Measurements from ENCODE around the gene SYCP1. TPM values are rescaled to one million over a fixed set of nuclear protein-coding genes. Genes with fewer than 3 reads are reported as not detected.

Gene SYCP1
- total and polyA plus RNA-seq, 2 of the 13 experiments (the other 11 are each of a cell fraction or from before 2014, with no cell fraction given) = not detected

- TF ChIP-seq ZMAT5 (CRISPR knock-in tag; IDR thresholded peaks at IDR 0.05; ENCODE audit: borderline replicate concordance, low read depth) = no peak
These were observed 42.1 kb downstream of the SYCP1 start (continued) for GRCh38 chr1:114896795-114897194.

GRCh38 chr1:114901814-114902213, 47.2 kb downstream of the SYCP1 start:
- intact Hi-C loops (cut with micrococcal nuclease; ENCODE audit: unreplicated experiment) (no loop called here), in situ Hi-C loops (cut with HindIII; ENCODE audit: extremely low pct_ligation_motif_present, low pct_unique_long_range_greater_than_20kb) (no loop called here)
- H3K9me3 ChIP-seq (ENCODE audit: low read length) = peaks cover 7% of the 10 kb centered on the region; the same call in 1 of the 2 replicates
- H3K27me3 ChIP-seq (ENCODE audit: control insufficient read depth in 1 of 2, insufficient read depth in 2 of 2, low read length in 2 of 2) = peaks cover 2 to 6% of the 10 kb centered on the region in 2 experiments; a peak in 2 of 5 replicates
- ChIA-PET POLR2A (no interaction called here), CTCF (ENCODE audit: low intra/inter-chr PET ratio, low total read pairs) (no interaction called here)
- H3K36me3 ChIP-seq (replicated peaks in 1 of 2; ENCODE audit: control insufficient read depth in 1 of 2, insufficient read depth in 2 of 2, low read length in 2 of 2) = no peaks in the 10 kb centered on the region
- ATAC-seq (no peak), DNase-seq (ENCODE audit: low spot score) (no peak), FAIRE-seq (no peak)
- no peak for TF ChIP-seq MAZ (IDR thresholded peaks at IDR 0.05; ENCODE audit: borderline replicate concordance, low read depth, low read length)
- TF ChIP-seq MAZ (CRISPR knock-in tag; IDR thresholded peaks at IDR 0.05; ENCODE audit: low read depth) = no peak
- no peak for TF ChIP-seq HNRNPUL1 (IDR thresholded peaks at IDR 0.05; ENCODE audit: low read depth, low read length)
- no peak for TF ChIP-seq KLF11 (CRISPR knock-in tag; IDR thresholded peaks at IDR 0.05)
- TF ChIP-seq NFRKB (IDR thresholded peaks at IDR 0.05) = no peak
- TF ChIP-seq, protein P1, sequence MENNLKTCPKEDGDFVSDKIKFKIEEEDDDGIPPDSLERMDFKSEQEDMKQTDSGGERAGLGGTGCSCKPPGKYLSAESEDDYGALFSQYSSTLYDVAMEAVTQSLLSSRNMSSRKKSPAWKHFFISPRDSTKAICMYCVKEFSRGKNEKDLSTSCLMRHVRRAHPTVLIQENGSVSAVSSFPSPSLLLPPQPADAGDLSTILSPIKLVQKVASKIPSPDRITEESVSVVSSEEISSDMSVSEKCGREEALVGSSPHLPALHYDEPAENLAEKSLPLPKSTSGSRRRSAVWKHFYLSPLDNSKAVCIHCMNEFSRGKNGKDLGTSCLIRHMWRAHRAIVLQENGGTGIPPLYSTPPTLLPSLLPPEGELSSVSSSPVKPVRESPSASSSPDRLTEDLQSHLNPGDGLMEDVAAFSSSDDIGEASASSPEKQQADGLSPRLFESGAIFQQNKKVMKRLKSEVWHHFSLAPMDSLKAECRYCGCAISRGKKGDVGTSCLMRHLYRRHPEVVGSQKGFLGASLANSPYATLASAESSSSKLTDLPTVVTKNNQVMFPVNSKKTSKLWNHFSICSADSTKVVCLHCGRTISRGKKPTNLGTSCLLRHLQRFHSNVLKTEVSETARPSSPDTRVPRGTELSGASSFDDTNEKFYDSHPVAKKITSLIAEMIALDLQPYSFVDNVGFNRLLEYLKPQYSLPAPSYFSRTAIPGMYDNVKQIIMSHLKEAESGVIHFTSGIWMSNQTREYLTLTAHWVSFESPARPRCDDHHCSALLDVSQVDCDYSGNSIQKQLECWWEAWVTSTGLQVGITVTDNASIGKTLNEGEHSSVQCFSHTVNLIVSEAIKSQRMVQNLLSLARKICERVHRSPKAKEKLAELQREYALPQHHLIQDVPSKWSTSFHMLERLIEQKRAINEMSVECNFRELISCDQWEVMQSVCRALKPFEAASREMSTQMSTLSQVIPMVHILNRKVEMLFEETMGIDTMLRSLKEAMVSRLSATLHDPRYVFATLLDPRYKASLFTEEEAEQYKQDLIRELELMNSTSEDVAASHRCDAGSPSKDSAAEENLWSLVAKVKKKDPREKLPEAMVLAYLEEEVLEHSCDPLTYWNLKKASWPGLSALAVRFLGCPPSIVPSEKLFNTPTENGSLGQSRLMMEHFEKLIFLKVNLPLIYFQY (CRISPR knock-in tag; IDR thresholded peaks at IDR 0.05; ENCODE audit: borderline replicate concordance) = no peak
- TF ChIP-seq TOE1 (CRISPR knock-in tag; IDR thresholded peaks at IDR 0.05) = no peak
- TF ChIP-seq U2AF1 (optimal IDR thresholded peaks at IDR 0.05; ENCODE audit: low read depth, low read length) = no peak
- no peak for TF ChIP-seq SUZ12 (IDR thresholded peaks at IDR 0.05; ENCODE audit: low read depth, low read length)
- no peak for TF ChIP-seq KDM4B (CRISPR knock-in tag; IDR thresholded peaks at IDR 0.05)
- TF ChIP-seq SMARCE1 (IDR thresholded peaks at IDR 0.05; ENCODE audit: borderline replicate concordance) = no peak
- no peak for TF ChIP-seq ZNF878 (CRISPR knock-in tag; IDR thresholded peaks at IDR 0.05)
- no peak for TF ChIP-seq ZNF549 (CRISPR knock-in tag; IDR thresholded peaks at IDR 0.05)
- no peak for TF ChIP-seq MATR3 (CRISPR knock-in tag; IDR thresholded peaks at IDR 0.05)
- no peak for TF ChIP-seq ZFP37 (CRISPR knock-in tag; IDR thresholded peaks at IDR 0.05; ENCODE audit: borderline replicate concordance)
- no peak for TF ChIP-seq IKZF4 (CRISPR knock-in tag; IDR thresholded peaks at IDR 0.05; ENCODE audit: borderline replicate concordance, low read depth, not compliant biosample characterization)
- no peak for TF ChIP-seq IRF2 (CRISPR knock-in tag; IDR thresholded peaks at IDR 0.05)
- no peak for TF ChIP-seq NAIF1 (CRISPR knock-in tag; IDR thresholded peaks at IDR 0.05; ENCODE audit: borderline replicate concordance)
- TF ChIP-seq POLR2A (IDR thresholded peaks at IDR 0.05; ENCODE audit: insufficient read depth in 1 of 2, low read depth in 2 of 2, low read length in 2 of 2) = no peak
- TF ChIP-seq, protein P2, sequence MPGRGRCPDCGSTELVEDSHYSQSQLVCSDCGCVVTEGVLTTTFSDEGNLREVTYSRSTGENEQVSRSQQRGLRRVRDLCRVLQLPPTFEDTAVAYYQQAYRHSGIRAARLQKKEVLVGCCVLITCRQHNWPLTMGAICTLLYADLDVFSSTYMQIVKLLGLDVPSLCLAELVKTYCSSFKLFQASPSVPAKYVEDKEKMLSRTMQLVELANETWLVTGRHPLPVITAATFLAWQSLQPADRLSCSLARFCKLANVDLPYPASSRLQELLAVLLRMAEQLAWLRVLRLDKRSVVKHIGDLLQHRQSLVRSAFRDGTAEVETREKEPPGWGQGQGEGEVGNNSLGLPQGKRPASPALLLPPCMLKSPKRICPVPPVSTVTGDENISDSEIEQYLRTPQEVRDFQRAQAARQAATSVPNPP (CRISPR knock-in tag; IDR thresholded peaks at IDR 0.05) = no peak
- no peak for TF ChIP-seq ZKSCAN5 (CRISPR knock-in tag; IDR thresholded peaks at IDR 0.05)
- no TSS peak for BruUV-seq (replicated peaks)
- no peaks in the 10 kb centered on the region for H4K20me1 ChIP-seq (ENCODE audit: insufficient read depth, low read length)
- H3K4me3 ChIP-seq (replicated peaks in 1 of 3; ENCODE audit: insufficient read depth in 1 of 3, low read depth in 2 of 3, low read length in 3 of 3) = no peak overlapping the region
- H3K79me2 ChIP-seq (ENCODE audit: insufficient read depth, low read length) = no peaks in the 10 kb centered on the region
- H3K4me1 ChIP-seq (ENCODE audit: insufficient read depth, low read length) = no peaks in the 10 kb centered on the region
- WGBS (ENCODE audit: low lambda C conversion rate) = 3% methylated on average over 9 of the region's 9 CpGs
- H3K27ac ChIP-seq (ENCODE audit: extremely low read length, insufficient read depth, low read length) = no peak overlapping the region
- H2AFZ ChIP-seq (ENCODE audit: low read length) = no peak overlapping the region
- H3K9ac ChIP-seq (ENCODE audit: insufficient read depth, low read depth, low read length) = no peak overlapping the region
- H3K4me2 ChIP-seq (ENCODE audit: low read depth, low read length) = no peak overlapping the region
